A673 (cell line): ENCODE results near the gene NPAS2. TPM values are rescaled to one million over a fixed set of nuclear protein-coding genes. Genes with fewer than 3 reads are reported as not detected.
A peak's percentile ranks its signal among the peaks of the same experiment; 100 is the strongest.

Source experiments
- BruUV-seq: library from RNA; stranded (reverse); fragments of 400-500 nt; replicated peaks from 2 replicates; lab custom pipeline; 2021; lab: Mats Ljungman, UMichigan
- CTCF ChIA-PET: fragments of 300-600 bp; sonication (Branson Sonifier 250); formaldehyde crosslinking; loops from one replicate; lab custom pipeline; 2022; ENCODE audit warnings: antibody characterized with exemption; lab: Charles Lee
- POLR2A ChIA-PET: fragments of 300-600 bp; sonication (Branson Sonifier 250); formaldehyde crosslinking; loops from one replicate; lab custom pipeline; 2022; ENCODE audit warnings: antibody characterized with exemption; ENCODE audit not compliant: low non-redundant PET; lab: Charles Lee
- DNase-seq: peaks from one replicate; pipeline ENCODE4 v3.0.0-alpha.2; 2015; ENCODE audit warnings: low spot score
- H3K27ac ChIP-seq: fragments of 200-600 bp; sonication (generic); 2 replicates; pipeline ENCODE4 v1.5.1; 2016; ENCODE audit warnings: mixed run types, low read depth, mild to moderate bottlenecking, mixed read lengths, antibody characterized with exemption, low read length; ENCODE audit not compliant: poor library complexity, severe bottlenecking
- H3K27me3 ChIP-seq: fragments of 200-600 bp; sonication (generic); replicated peaks from 2 replicates; pipeline ENCODE4 v1.6.1; 2017; ENCODE audit warnings: mixed run types, low read depth, mild to moderate bottlenecking, mixed read lengths, antibody characterized with exemption, low read length; ENCODE audit not compliant: insufficient read depth, poor library complexity
- H3K36me3 ChIP-seq: fragments of 200-600 bp; sonication (generic); 2 replicates; pipeline ENCODE4 v1.6.1; 2016; ENCODE audit warnings: mixed run types, mild to moderate bottlenecking, mixed read lengths, antibody characterized with exemption, low read length; ENCODE audit not compliant: insufficient read depth, poor library complexity, severe bottlenecking
- H3K4me1 ChIP-seq: fragments of 200-600 bp; sonication (generic); 2 replicates; pipeline ENCODE4 v1.6.1; 2017; ENCODE audit warnings: mixed run types, mild to moderate bottlenecking, mixed read lengths, antibody characterized with exemption, low read length; ENCODE audit not compliant: insufficient read depth, poor library complexity, severe bottlenecking
- H3K4me3 ChIP-seq: fragments of 200-600 bp; sonication (generic); 2 replicates; pipeline ENCODE4 v1.5.1; 2016; ENCODE audit warnings: low read depth, mixed run types, mild to moderate bottlenecking, mixed read lengths, low read length; ENCODE audit not compliant: poor library complexity, severe bottlenecking
- H3K9me3 ChIP-seq: fragments of 200-600 bp; sonication (generic); 2 replicates; pipeline ENCODE4 v1.6.1; 2016; ENCODE audit warnings: mixed run types, low read depth, mild to moderate bottlenecking, mixed read lengths, antibody characterized with exemption, low read length; ENCODE audit not compliant: poor library complexity, severe bottlenecking
- EZH2 ChIP-seq: fragments of 200-600 bp; sonication (generic); IDR thresholded peaks from 2 replicates; pipeline ENCODE4 v1.6.1; 2017; ENCODE audit warnings: borderline replicate concordance, low read depth, mild to moderate bottlenecking, mixed read lengths, antibody characterized with exemption, low read length; ENCODE audit not compliant: poor library complexity, severe bottlenecking
- intact Hi-C: fragments of 100-400 bp; cut with micrococcal nuclease; formaldehyde crosslinking; loops from one replicate; pipeline ENCODE4 v1.10.0; 2022; ENCODE audit not compliant: unreplicated experiment
- total RNA-seq: library from RNA; stranded (reverse); gene quantifications from 2 replicates; pipeline ENCODE4 v1.2.3, GENCODE V29; 2021
- TF ChIP-seq, protein P1 (sequence below): fragments of 300-800, 200-600 bp; sonication (generic); conservative IDR thresholded peaks from 2 replicates; pipeline ENCODE4 v1.5.1; 2017; ENCODE audit warnings: low read depth, mild to moderate bottlenecking, antibody characterized with exemption, low read length, moderate library complexity, mixed read lengths

The NPAS2 gene
- total RNA-seq, 1 experiment from 2014 or later = 9.4 TPM

DNA sequence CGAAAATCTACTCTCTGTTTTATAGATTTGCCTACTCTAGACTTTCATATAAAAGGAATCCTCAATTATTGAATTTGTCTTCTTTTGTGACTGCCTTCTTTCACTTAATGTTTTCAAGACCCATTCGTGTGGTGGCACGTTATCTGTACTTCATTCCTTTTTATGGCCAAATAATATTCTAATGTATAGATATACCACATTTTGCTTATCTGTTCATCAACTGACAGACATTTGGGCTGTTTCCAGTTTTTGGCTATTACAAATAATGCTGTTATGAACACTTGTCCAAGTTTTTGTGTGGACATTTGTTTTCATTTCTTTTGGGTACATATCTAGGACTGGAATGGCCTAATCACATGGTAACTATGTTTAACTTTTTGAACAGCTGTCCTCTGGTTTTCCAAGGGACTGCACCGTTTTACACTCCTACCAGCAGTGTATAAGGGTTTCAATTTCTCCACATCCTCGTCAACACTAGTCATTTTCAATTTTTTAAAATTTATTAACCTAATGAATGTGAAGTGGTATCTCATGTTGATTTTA lies 9.3 kb upstream of the NPAS2 start:
- Histone ChIP-seq H3K27me3 (no peaks in the 10 kb centered on the region), H3K36me3 (no peaks in the 10 kb centered on the region), H3K27ac (no peak overlapping the region), H3K9me3 (no peaks in the 10 kb centered on the region), H3K4me3 (no peak overlapping the region), H3K4me1 (peaks cover 9% of the 10 kb centered on the region)
- BruUV-seq = no TSS peak
- POLR2A ChIA-PET = no interaction called here
- no peak for DNase-seq
- TF ChIP-seq, protein P1, sequence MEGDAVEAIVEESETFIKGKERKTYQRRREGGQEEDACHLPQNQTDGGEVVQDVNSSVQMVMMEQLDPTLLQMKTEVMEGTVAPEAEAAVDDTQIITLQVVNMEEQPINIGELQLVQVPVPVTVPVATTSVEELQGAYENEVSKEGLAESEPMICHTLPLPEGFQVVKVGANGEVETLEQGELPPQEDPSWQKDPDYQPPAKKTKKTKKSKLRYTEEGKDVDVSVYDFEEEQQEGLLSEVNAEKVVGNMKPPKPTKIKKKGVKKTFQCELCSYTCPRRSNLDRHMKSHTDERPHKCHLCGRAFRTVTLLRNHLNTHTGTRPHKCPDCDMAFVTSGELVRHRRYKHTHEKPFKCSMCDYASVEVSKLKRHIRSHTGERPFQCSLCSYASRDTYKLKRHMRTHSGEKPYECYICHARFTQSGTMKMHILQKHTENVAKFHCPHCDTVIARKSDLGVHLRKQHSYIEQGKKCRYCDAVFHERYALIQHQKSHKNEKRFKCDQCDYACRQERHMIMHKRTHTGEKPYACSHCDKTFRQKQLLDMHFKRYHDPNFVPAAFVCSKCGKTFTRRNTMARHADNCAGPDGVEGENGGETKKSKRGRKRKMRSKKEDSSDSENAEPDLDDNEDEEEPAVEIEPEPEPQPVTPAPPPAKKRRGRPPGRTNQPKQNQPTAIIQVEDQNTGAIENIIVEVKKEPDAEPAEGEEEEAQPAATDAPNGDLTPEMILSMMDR = no peak
- TF ChIP-seq EZH2 = no peak
- intact Hi-C loops = no loop called here
- CTCF ChIA-PET = no interaction called here

GRCh38 chr2:100812116-100812515 lies 7.8 kb upstream of the NPAS2 start:
- H3K27me3 ChIP-seq = peaks cover under 1% of the 10 kb centered on the region
- H3K4me1 ChIP-seq = peaks cover 9% of the 10 kb centered on the region
- no peak for DNase-seq
- no TSS peak for BruUV-seq
- H3K9me3 ChIP-seq = no peaks in the 10 kb centered on the region
- TF ChIP-seq EZH2 = no peak
- TF ChIP-seq, protein P1 = no peak
- intact Hi-C loops = no loop called here
- CTCF ChIA-PET = no interaction called here
- H3K27ac ChIP-seq = no peak overlapping the region
- H3K4me3 ChIP-seq = no peak overlapping the region
- no peaks in the 10 kb centered on the region for H3K36me3 ChIP-seq
- POLR2A ChIA-PET = no interaction called here

- Histone ChIP-seq H3K27ac (no peak overlapping the region), H3K36me3 (no peaks in the 10 kb centered on the region), H3K27me3 (peaks cover 5% of the 10 kb centered on the region), H3K9me3 (no peaks in the 10 kb centered on the region), H3K4me3 (no peak overlapping the region), H3K4me1 (peaks cover 9% of the 10 kb centered on the region)
- BruUV-seq = no TSS peak
- no peak for TF ChIP-seq EZH2
- TF ChIP-seq, protein P1 = no peak
- peak; percentile 38 for DNase-seq
- CTCF ChIA-PET = no interaction called here
- POLR2A ChIA-PET = no interaction called here
- intact Hi-C loops = no loop called here
Measured at GRCh38 chr2:100812573-100812972, 7.4 kb upstream of the NPAS2 start.
